ENCODE results near the gene NKAIN4.

Gene NKAIN4

GRCh38 chr20:63194007-63194796 is 60.1 kb downstream of the NKAIN4 start:
- no peak for TF ChIP-seq CTCF (conservative IDR thresholded peaks at IDR 0.05)
- no peak for TF ChIP-seq ZFX (IDR thresholded peaks at IDR 0.05)
- no peak overlapping the region for H3K27ac ChIP-seq

DNA sequence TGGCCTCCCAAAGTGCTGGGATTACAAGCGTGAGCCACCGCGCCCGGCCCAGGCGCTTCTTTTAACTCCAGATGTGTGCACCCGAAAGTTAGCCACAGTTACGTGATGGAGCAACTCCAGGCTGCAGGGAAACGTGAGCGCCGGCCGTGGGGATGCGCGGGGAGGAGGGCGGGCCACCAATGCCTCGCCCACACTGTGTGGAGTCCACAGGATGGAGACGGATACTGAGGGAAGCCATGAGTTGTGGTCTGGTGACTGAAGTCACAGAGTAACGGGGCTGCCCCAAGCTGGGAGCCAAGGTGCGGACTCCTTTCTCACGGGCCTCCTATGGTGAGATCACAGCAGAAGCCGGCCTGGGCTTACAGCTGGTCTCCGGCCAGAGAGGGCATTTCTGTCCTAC is 61.5 kb downstream of the NKAIN4 start:
- TF ChIP-seq CTCF (conservative IDR thresholded peaks at IDR 0.05) (no peak), ZFX (IDR thresholded peaks at IDR 0.05) (no peak)
- no peak overlapping the region for H3K27ac ChIP-seq

GRCh38 chr20:63191400-63191799 is 62.9 kb downstream of the NKAIN4 start:
- no peak for TF ChIP-seq ZFX (IDR thresholded peaks at IDR 0.05)
- no peak for TF ChIP-seq CTCF (conservative IDR thresholded peaks at IDR 0.05)
- peak overlapping the region; percentile 8; the same call in 1 of the 2 replicates for H3K27ac ChIP-seq

DNA sequence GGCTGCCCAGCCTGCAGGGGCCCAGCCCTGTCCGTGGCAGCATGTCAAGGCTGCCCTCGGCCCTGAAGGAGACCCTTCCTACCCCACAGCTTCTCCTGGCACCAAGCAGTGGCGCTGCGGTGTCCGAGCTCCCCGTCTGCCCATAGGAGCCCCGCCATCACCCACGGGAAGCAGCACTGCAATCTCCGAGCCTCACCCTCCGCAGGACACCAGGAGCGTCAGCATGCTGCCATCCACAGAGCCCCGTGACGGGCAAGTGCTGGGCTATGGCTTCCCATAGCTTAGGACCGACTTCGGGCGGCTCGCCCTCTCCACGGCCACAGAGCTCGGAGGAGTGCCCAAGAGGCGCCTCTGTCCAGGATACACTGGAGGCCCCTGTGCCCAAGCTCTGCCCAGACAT is 63.4 kb downstream of the NKAIN4 start:
- TF ChIP-seq CTCF (conservative IDR thresholded peaks at IDR 0.05) (no peak), ZFX (IDR thresholded peaks at IDR 0.05) (no peak)
- no peak overlapping the region; the same call in 1 of the 2 replicates for H3K27ac ChIP-seq

All from C4-2B (cell line).